Peyer's patch (tissue), 4 donors: ENCODE measurements around the gene ATRIP.

Experiments
- POLR2A ChIP-seq, 2 donors: fragments of 450-650 bp; IDR thresholded peaks; one replicate each; pipeline ENCODE4 v1.5.1; 2017; ENCODE audit warnings: antibody characterized with exemption in 2 of 2, mild to moderate bottlenecking in 2 of 2, moderate library complexity in 2 of 2
- TF ChIP-seq, protein P1 (sequence below), 6 experiments: fragments of 450-650 bp in 4 of 6; fragments of 200-600 bp in 2 of 6; sonication (generic) in 1 of 6; IDR thresholded peaks; one replicate each; pipeline ENCODE4 v1.5.1; 2017 to 2019; ENCODE audit warnings: antibody characterized with exemption in 6 of 6, mild to moderate bottlenecking in 3 of 6, moderate library complexity in 1 of 6

DNA sequence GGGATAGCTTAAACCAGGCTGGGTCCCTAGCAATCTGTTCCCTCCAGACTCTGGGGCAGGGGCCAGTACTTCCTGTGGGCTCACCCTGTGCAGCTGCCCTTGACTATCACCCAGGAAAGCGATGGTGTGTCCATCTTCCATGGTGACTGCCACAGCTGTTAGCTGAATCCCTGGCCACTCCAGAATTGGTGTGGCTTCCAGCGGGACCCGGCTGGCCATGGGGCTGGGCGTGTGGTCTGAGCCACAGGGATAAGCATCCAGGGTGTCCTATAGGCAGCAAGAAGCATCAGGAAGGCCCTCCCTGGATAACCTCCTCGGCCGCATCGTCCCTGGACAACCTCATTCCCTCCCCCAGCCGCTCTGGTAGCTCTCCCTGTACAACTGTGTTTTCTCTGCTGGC lies 23.9 kb upstream of the ATRIP start:
- TF ChIP-seq, protein P1, sequence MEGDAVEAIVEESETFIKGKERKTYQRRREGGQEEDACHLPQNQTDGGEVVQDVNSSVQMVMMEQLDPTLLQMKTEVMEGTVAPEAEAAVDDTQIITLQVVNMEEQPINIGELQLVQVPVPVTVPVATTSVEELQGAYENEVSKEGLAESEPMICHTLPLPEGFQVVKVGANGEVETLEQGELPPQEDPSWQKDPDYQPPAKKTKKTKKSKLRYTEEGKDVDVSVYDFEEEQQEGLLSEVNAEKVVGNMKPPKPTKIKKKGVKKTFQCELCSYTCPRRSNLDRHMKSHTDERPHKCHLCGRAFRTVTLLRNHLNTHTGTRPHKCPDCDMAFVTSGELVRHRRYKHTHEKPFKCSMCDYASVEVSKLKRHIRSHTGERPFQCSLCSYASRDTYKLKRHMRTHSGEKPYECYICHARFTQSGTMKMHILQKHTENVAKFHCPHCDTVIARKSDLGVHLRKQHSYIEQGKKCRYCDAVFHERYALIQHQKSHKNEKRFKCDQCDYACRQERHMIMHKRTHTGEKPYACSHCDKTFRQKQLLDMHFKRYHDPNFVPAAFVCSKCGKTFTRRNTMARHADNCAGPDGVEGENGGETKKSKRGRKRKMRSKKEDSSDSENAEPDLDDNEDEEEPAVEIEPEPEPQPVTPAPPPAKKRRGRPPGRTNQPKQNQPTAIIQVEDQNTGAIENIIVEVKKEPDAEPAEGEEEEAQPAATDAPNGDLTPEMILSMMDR (IDR thresholded peaks at IDR 0.05) = no peak
- no peak for TF ChIP-seq POLR2A (IDR thresholded peaks at IDR 0.05)
